ENCODE data around the gene NAA35.
"Not testable (repeated sequence)": the region's sequence is repeated elsewhere in the genome, so short reads cannot be mapped to it uniquely, and the experiment has no call there.

The NAA35 gene

GRCh38 chr9:85927076-85927475, 13.9 kb upstream of the NAA35 start:
- no peak for DNase-seq (ENCODE audit: low read depth in 1 of 2, low spot score in 1 of 2)
- in situ Hi-C loops (cut with HindIII; ENCODE audit: low pct_unique_long_range_greater_than_20kb, low sequenced_read_pairs): no loop called here
- TF ChIP-seq JUND (IDR thresholded peaks at IDR 0.05; ENCODE audit: low read depth): no peak

DNA sequence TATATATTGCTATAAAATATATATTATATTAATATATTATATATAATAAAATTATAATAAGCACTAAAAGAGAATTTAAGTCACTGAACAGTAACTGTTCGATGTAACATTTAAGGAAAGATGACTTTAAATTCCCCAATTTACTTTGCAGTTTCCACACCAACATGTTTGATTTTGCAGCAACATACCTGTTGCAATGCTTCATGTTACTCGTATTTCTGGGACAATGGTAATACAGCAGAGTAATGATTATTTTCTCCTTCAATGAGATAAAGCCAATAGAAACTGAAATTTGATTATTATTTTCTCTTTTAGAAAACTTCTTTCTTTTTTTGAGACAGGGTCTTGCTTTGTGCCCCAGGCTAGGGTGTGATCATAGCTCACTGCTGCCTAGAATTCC, 9.5 kb upstream of the NAA35 start:
- no peak for TF ChIP-seq JUND (IDR thresholded peaks at IDR 0.05; ENCODE audit: low read depth)
- in situ Hi-C loops (cut with HindIII; ENCODE audit: low pct_unique_long_range_greater_than_20kb, low sequenced_read_pairs): no loop called here
- no peak for DNase-seq (ENCODE audit: low read depth in 1 of 2, low spot score in 1 of 2)

GRCh38 chr9:85935950-85936349, 5.0 kb upstream of the NAA35 start:
- DNase-seq (ENCODE audit: low read depth in 1 of 2, low spot score in 1 of 2); in situ Hi-C loops (cut with HindIII; ENCODE audit: low pct_unique_long_range_greater_than_20kb, low sequenced_read_pairs): not testable (repeated sequence)

GRCh38 chr9:85940275-85940831, 593 bp upstream of the NAA35 start:
- no peak for TF ChIP-seq JUND (IDR thresholded peaks at IDR 0.05; ENCODE audit: low read depth)
- no peak for DNase-seq (ENCODE audit: low read depth in 1 of 2, low spot score in 1 of 2)
- in situ Hi-C loops (cut with HindIII; ENCODE audit: low pct_unique_long_range_greater_than_20kb, low sequenced_read_pairs): no loop called here

GRCh38 chr9:85941622-85941940, 635 bp downstream of the NAA35 start:
- in situ Hi-C loops (cut with HindIII; ENCODE audit: low pct_unique_long_range_greater_than_20kb, low sequenced_read_pairs): no loop called here
- no peak for TF ChIP-seq JUND (IDR thresholded peaks at IDR 0.05; ENCODE audit: low read depth)
- no peak for DNase-seq (ENCODE audit: low read depth in 1 of 2, low spot score in 1 of 2)

- no peak for TF ChIP-seq JUND (IDR thresholded peaks at IDR 0.05; ENCODE audit: low read depth)
- in situ Hi-C loops (cut with HindIII; ENCODE audit: low pct_unique_long_range_greater_than_20kb, low sequenced_read_pairs): no loop called here
- DNase-seq (ENCODE audit: low read depth in 1 of 2, low spot score in 1 of 2): no peak
Measured at GRCh38 chr9:85941966-85942912, 1.3 kb downstream of the NAA35 start.

- no peak for TF ChIP-seq JUND (IDR thresholded peaks at IDR 0.05; ENCODE audit: low read depth)
- in situ Hi-C loops (cut with HindIII; ENCODE audit: low pct_unique_long_range_greater_than_20kb, low sequenced_read_pairs): no loop called here
- DNase-seq (ENCODE audit: low read depth in 1 of 2, low spot score in 1 of 2): no peak
Measured at GRCh38 chr9:85942913-85943709, 2.2 kb downstream of the NAA35 start.

- no peak for TF ChIP-seq JUND (IDR thresholded peaks at IDR 0.05; ENCODE audit: low read depth)
- DNase-seq (ENCODE audit: low read depth in 1 of 2, low spot score in 1 of 2): no peak
- in situ Hi-C loops (cut with HindIII; ENCODE audit: low pct_unique_long_range_greater_than_20kb, low sequenced_read_pairs): no loop called here
Measured at GRCh38 chr9:85943757-85944430, 2.9 kb downstream of the NAA35 start.

GRCh38 chr9:85944672-85945071, 3.7 kb downstream of the NAA35 start:
- in situ Hi-C loops (cut with HindIII; ENCODE audit: low pct_unique_long_range_greater_than_20kb, low sequenced_read_pairs): no loop called here
- no peak for DNase-seq (ENCODE audit: low read depth in 1 of 2, low spot score in 1 of 2)
- TF ChIP-seq JUND (IDR thresholded peaks at IDR 0.05; ENCODE audit: low read depth): no peak

- no peak for TF ChIP-seq JUND (IDR thresholded peaks at IDR 0.05; ENCODE audit: low read depth)
Measured at GRCh38 chr9:85949586-85950335, 8.8 kb downstream of the NAA35 start.

GRCh38 chr9:85959955-85960354, 19.0 kb downstream of the NAA35 start:
- TF ChIP-seq JUND (IDR thresholded peaks at IDR 0.05; ENCODE audit: low read depth): no peak
- no peak for DNase-seq (ENCODE audit: low read depth in 1 of 2, low spot score in 1 of 2)
- in situ Hi-C loops (cut with HindIII; ENCODE audit: low pct_unique_long_range_greater_than_20kb, low sequenced_read_pairs): no loop called here

More at GRCh38 chr9:85949586-85950335, 8.8 kb downstream of the NAA35 start:
- DNase-seq (ENCODE audit: low read depth in 1 of 2, low spot score in 1 of 2): no peak
- in situ Hi-C loops (cut with HindIII; ENCODE audit: low pct_unique_long_range_greater_than_20kb, low sequenced_read_pairs): no loop called here

GRCh38 chr9:85960688-85961093, 19.7 kb downstream of the NAA35 start:
- in situ Hi-C loops (cut with HindIII; ENCODE audit: low pct_unique_long_range_greater_than_20kb, low sequenced_read_pairs): no loop called here
- TF ChIP-seq JUND (IDR thresholded peaks at IDR 0.05; ENCODE audit: low read depth): no peak
- DNase-seq (ENCODE audit: low read depth in 1 of 2, low spot score in 1 of 2): peak in 1 of 2 experiments; percentile 5
